HG02610 (cell line): ENCODE measurements around the gene FASN.
A peak's percentile ranks its signal among the peaks of the same experiment; 100 is the strongest.

Experiments
- ATAC-seq: cut with Tn5 transposase; IDR thresholded peaks from one replicate; pipeline ENCODE4 v1.9.1; 2021; ENCODE audit warnings: mild to moderate bottlenecking, moderate library complexity; ENCODE audit not compliant: unreplicated experiment

The FASN gene

GRCh38 chr17:82103553-82104451 lies 5.8 kb upstream of the FASN start:
- no peak for ATAC-seq

- no peak for ATAC-seq
Measured at GRCh38 chr17:82101767-82102679, 4.0 kb upstream of the FASN start.

- no peak for ATAC-seq
Measured at GRCh38 chr17:82101301-82101715, 3.3 kb upstream of the FASN start.

- ATAC-seq = no peak
Measured at GRCh38 chr17:82100502-82101298, 2.7 kb upstream of the FASN start.

- peak; percentile 13 for ATAC-seq
Measured at GRCh38 chr17:82098939-82099763, 1.1 kb upstream of the FASN start.

GRCh38 chr17:82097919-82098168 lies 192 bp downstream of the FASN start:
- no peak for ATAC-seq

GRCh38 chr17:82097184-82097918 lies 685 bp downstream of the FASN start:
- ATAC-seq = no peak

GRCh38 chr17:82096709-82097183 lies 1.3 kb downstream of the FASN start:
- ATAC-seq = no peak

GRCh38 chr17:82095777-82096708 lies 2.0 kb downstream of the FASN start:
- no peak for ATAC-seq

- no peak for ATAC-seq
Measured at GRCh38 chr17:82094931-82095776, 2.9 kb downstream of the FASN start.

GRCh38 chr17:82092995-82093751 lies 4.9 kb downstream of the FASN start:
- no peak for ATAC-seq

- ATAC-seq = no peak
Measured at GRCh38 chr17:82092628-82092994, 5.4 kb downstream of the FASN start.

GRCh38 chr17:82092094-82092586 lies 5.9 kb downstream of the FASN start:
- no peak for ATAC-seq

GRCh38 chr17:82091264-82092066 lies 6.6 kb downstream of the FASN start:
- no peak for ATAC-seq

GRCh38 chr17:82090549-82091263 lies 7.3 kb downstream of the FASN start:
- no peak for ATAC-seq
